ENCODE measurements around the gene TMEM263. TPM values are rescaled to one million over a fixed set of nuclear protein-coding genes. Genes with fewer than 3 reads are reported as not detected.
A peak's percentile ranks its signal among the peaks of the same experiment; 100 is the strongest.
"Not testable (repeated sequence)": the region's sequence is repeated elsewhere in the genome, so short reads cannot be mapped to it uniquely, and the experiment has no call there.

TMEM263 gene
- total RNA-seq, 1 donor from 2014 or later = 37.5 TPM

GRCh38 chr12:106986135-106986534, 30.4 kb downstream of the TMEM263 start:
- no peak for DNase-seq (ENCODE audit: low read depth in 2 of 2)

GRCh38 chr12:106986625-106987389, 31.1 kb downstream of the TMEM263 start, which contains the start of gene MTERF2:
Gene MTERF2, minus strand, starts transcription at chr12:106987146. Its CDS starts 8,432 bp downstream, at chr12:106978714.
- peak; percentile 95 to 98 for DNase-seq (ENCODE audit: low read depth in 2 of 2)

GRCh38 chr12:106987846-106988245, 32.1 kb downstream of the TMEM263 start:
- no peak for DNase-seq (ENCODE audit: low read depth in 2 of 2)

GRCh38 chr12:106994579-106995220, 39.0 kb downstream of the TMEM263 start:
- DNase-seq (ENCODE audit: low read depth in 2 of 2) = no peak

- DNase-seq (ENCODE audit: low read depth in 2 of 2) = not testable (repeated sequence)
Measured at GRCh38 chr12:106996102-106996501, 40.4 kb downstream of the TMEM263 start.

GRCh38 chr12:106997916-106998315, 42.2 kb downstream of the TMEM263 start:
- no peak for DNase-seq (ENCODE audit: low read depth in 2 of 2)

GRCh38 chr12:106999446-106999845, 43.7 kb downstream of the TMEM263 start:
- DNase-seq (ENCODE audit: low read depth in 2 of 2) = no peak

GRCh38 chr12:107002665-107003064, 47.0 kb downstream of the TMEM263 start:
- DNase-seq (ENCODE audit: low read depth in 2 of 2) = not testable (repeated sequence)

- no peak for DNase-seq (ENCODE audit: low read depth in 2 of 2)
Measured at GRCh38 chr12:107007411-107007810, 51.7 kb downstream of the TMEM263 start.

- DNase-seq (ENCODE audit: low read depth in 2 of 2) = no peak
Measured at GRCh38 chr12:107011519-107011918, 55.8 kb downstream of the TMEM263 start.

GRCh38 chr12:107012736-107013425, 57.2 kb downstream of the TMEM263 start:
- DNase-seq (ENCODE audit: low read depth in 2 of 2) = no peak

GRCh38 chr12:107014055-107014454, 58.3 kb downstream of the TMEM263 start:
- peak in 1 of 2 donors; percentile 8 for DNase-seq (ENCODE audit: low read depth in 2 of 2)

GRCh38 chr12:107017042-107017441, 61.3 kb downstream of the TMEM263 start:
- no peak for DNase-seq (ENCODE audit: low read depth in 2 of 2)

GRCh38 chr12:107019546-107019945, 63.8 kb downstream of the TMEM263 start:
- DNase-seq (ENCODE audit: low read depth in 2 of 2) = no peak

Other genes with a start within 250 kb of the TMEM263 start
- 6.8 and 8.7 TPM in 2 replicates for gene RIC8B, start 181.2 kb upstream of the TMEM263 start, total RNA-seq
- 3.9 and 6.7 TPM in 2 replicates for gene MTERF2, start 31.2 kb downstream of the TMEM263 start, total RNA-seq
- gene CRY1, start 137.6 kb downstream of the TMEM263 start, total RNA-seq = 10.0 and 15.7 TPM in 2 replicates

Measured in lung microvascular endothelial cell (primary cell).